ENCODE data around the gene POLE3. TPM values are rescaled to one million over a fixed set of nuclear protein-coding genes. Genes with fewer than 3 reads are reported as not detected.
"Not testable (repeated sequence)": the region's sequence is repeated elsewhere in the genome, so short reads cannot be mapped to it uniquely, and the experiment has no call there.

The POLE3 gene
- total and polyA plus RNA-seq, 9 of the 15 experiments (the other 6 are each of a cell fraction or from before 2014, with no cell fraction given): 52.6 to 179 (median 110) TPM

GRCh38 chr9:113379094-113379828, 31.2 kb downstream of the POLE3 start (continued):
- TF ChIP-seq ZNF395 (CRISPR knock-in tag; IDR thresholded peaks at IDR 0.05): 0 out of 2 replicates have a peak, but pooled peaks have one; percentile 64
- TF ChIP-seq KLF16 (IDR thresholded peaks at IDR 0.05): peak; percentile 49; the same call in 1 of the 2 replicates
- peak in 1 of 2 experiments; percentile 64; a peak in 1 of 4 replicates for TF ChIP-seq ZNF639 (CRISPR knock-in tag; conservative IDR thresholded peaks at IDR 0.05 in 1 of 2, IDR thresholded peaks at IDR 0.05 in 1 of 2)
- TF ChIP-seq JUND (IDR thresholded peaks at IDR 0.05; ENCODE audit: borderline replicate concordance, low read depth, low read length): not testable (repeated sequence)
- TF ChIP-seq JUND (tag; IDR thresholded peaks at IDR 0.05; ENCODE audit: borderline replicate concordance, low read depth, low read length): peak; percentile 43; the same call in 1 of the 3 replicates
